ENCODE data around the gene HCAR1.

Gene HCAR1, protein sequence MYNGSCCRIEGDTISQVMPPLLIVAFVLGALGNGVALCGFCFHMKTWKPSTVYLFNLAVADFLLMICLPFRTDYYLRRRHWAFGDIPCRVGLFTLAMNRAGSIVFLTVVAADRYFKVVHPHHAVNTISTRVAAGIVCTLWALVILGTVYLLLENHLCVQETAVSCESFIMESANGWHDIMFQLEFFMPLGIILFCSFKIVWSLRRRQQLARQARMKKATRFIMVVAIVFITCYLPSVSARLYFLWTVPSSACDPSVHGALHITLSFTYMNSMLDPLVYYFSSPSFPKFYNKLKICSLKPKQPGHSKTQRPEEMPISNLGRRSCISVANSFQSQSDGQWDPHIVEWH
- long read RNA-seq: 0 reads

- DNase-seq (ENCODE audit: low read depth in 1 of 2, low spot score in 1 of 2): no peak
- Histone ChIP-seq H3K27me3 (ENCODE audit: insufficient read depth, poor library complexity, severe bottlenecking) (peaks cover 7% of the 10 kb centered on the region), H3K27ac (replicated peaks) (no peak within 1 kb of the TSS), H3K4me3 (replicated peaks; ENCODE audit: insufficient read depth, low read length) (no peak within 1 kb of the TSS)
- TF ChIP-seq POLR2AphosphoS5 (IDR thresholded peaks at IDR 0.05; ENCODE audit: low read depth) (no peak), GABPA (IDR thresholded peaks at IDR 0.05; ENCODE audit: low read depth) (no peak), SPI1 (IDR thresholded peaks at IDR 0.05; ENCODE audit: borderline replicate concordance, low read depth) (no peak), CTCF (IDR thresholded peaks at IDR 0.05; ENCODE audit: insufficient read depth, low read length) (no peak)
- TF ChIP-seq, protein P1, sequence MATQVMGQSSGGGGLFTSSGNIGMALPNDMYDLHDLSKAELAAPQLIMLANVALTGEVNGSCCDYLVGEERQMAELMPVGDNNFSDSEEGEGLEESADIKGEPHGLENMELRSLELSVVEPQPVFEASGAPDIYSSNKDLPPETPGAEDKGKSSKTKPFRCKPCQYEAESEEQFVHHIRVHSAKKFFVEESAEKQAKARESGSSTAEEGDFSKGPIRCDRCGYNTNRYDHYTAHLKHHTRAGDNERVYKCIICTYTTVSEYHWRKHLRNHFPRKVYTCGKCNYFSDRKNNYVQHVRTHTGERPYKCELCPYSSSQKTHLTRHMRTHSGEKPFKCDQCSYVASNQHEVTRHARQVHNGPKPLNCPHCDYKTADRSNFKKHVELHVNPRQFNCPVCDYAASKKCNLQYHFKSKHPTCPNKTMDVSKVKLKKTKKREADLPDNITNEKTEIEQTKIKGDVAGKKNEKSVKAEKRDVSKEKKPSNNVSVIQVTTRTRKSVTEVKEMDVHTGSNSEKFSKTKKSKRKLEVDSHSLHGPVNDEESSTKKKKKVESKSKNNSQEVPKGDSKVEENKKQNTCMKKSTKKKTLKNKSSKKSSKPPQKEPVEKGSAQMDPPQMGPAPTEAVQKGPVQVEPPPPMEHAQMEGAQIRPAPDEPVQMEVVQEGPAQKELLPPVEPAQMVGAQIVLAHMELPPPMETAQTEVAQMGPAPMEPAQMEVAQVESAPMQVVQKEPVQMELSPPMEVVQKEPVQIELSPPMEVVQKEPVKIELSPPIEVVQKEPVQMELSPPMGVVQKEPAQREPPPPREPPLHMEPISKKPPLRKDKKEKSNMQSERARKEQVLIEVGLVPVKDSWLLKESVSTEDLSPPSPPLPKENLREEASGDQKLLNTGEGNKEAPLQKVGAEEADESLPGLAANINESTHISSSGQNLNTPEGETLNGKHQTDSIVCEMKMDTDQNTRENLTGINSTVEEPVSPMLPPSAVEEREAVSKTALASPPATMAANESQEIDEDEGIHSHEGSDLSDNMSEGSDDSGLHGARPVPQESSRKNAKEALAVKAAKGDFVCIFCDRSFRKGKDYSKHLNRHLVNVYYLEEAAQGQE (IDR thresholded peaks at IDR 0.05; ENCODE audit: insufficient replicate concordance, low read depth): no peak
Measured at GRCh38 chr12:122730215-122731014, at the start of gene HCAR1. Gene HCAR1 (minus strand): TSS chr12:122730844. CDS start chr12:122730339, 505 bp downstream.

- Histone ChIP-seq H3K27me3 (ENCODE audit: insufficient read depth, poor library complexity, severe bottlenecking) (no peaks in the 10 kb centered on the region), H3K4me3 (replicated peaks; ENCODE audit: insufficient read depth, low read length) (no peak overlapping the region), H3K27ac (replicated peaks) (no peak overlapping the region)
- no peak for DNase-seq (ENCODE audit: low read depth in 1 of 2, low spot score in 1 of 2)
- peak; percentile 54 for TF ChIP-seq SPI1 (IDR thresholded peaks at IDR 0.05; ENCODE audit: borderline replicate concordance, low read depth)
- no peak for TF ChIP-seq POLR2AphosphoS5 (IDR thresholded peaks at IDR 0.05; ENCODE audit: low read depth)
Measured at GRCh38 chr12:122757568-122757967, 26.9 kb upstream of the HCAR1 start.

- no peak overlapping the region for H3K4me3 ChIP-seq (replicated peaks; ENCODE audit: insufficient read depth, low read length)
- DNase-seq (ENCODE audit: low read depth in 1 of 2, low spot score in 1 of 2): no peak
Measured at GRCh38 chr12:122754790-122755189, 24.1 kb upstream of the HCAR1 start.

GRCh38 chr12:122753319-122753650, 22.6 kb upstream of the HCAR1 start:
- Histone ChIP-seq H3K27ac (replicated peaks) (peak overlapping the region; percentile 83), H3K27me3 (ENCODE audit: insufficient read depth, poor library complexity, severe bottlenecking) (no peaks in the 10 kb centered on the region), H3K4me3 (replicated peaks; ENCODE audit: insufficient read depth, low read length) (peak overlapping the region; percentile 69)
- no peak for TF ChIP-seq GABPA (IDR thresholded peaks at IDR 0.05; ENCODE audit: low read depth)
- no peak for TF ChIP-seq CTCF (IDR thresholded peaks at IDR 0.05; ENCODE audit: insufficient read depth, low read length)
- no peak for TF ChIP-seq POLR2AphosphoS5 (IDR thresholded peaks at IDR 0.05; ENCODE audit: low read depth)
- no peak for TF ChIP-seq SPI1 (IDR thresholded peaks at IDR 0.05; ENCODE audit: borderline replicate concordance, low read depth)
- TF ChIP-seq, protein P1 (IDR thresholded peaks at IDR 0.05; ENCODE audit: insufficient replicate concordance, low read depth): no peak
- DNase-seq (ENCODE audit: low read depth in 1 of 2, low spot score in 1 of 2): peak in 1 of 2 experiments; percentile 32

More at GRCh38 chr12:122754790-122755189, 24.1 kb upstream of the HCAR1 start:
- Histone ChIP-seq H3K27me3 (ENCODE audit: insufficient read depth, poor library complexity, severe bottlenecking) (no peaks in the 10 kb centered on the region), H3K27ac (replicated peaks) (no peak overlapping the region)
- TF ChIP-seq GABPA (IDR thresholded peaks at IDR 0.05; ENCODE audit: low read depth): no peak

Measured in HL-60 (cell line).